Activated B cell treated with CpG ODN at 0.5 μM for 24 hours (primary cell): ENCODE results near the gene ITGA2B. TPM values are rescaled to one million over a fixed set of nuclear protein-coding genes. Genes with fewer than 3 reads are reported as not detected.

Source experiments
- ATAC-seq: fragments of 200-7000 bp; cut with Tn5 transposase; one replicate; pipeline ENCODE4 v1.10.0; 2021; ENCODE audit warnings: low read depth, mild to moderate bottlenecking, moderate library complexity
- CTCF ChIA-PET: fragments of 350-600 bp; sonication (Branson Sonifier 250); formaldehyde crosslinking; loops from one replicate; lab custom pipeline; 2021; ENCODE audit warnings: antibody characterized with exemption; lab: Charles Lee
- POLR2A ChIA-PET: fragments of 350-600 bp; sonication (Branson Sonifier 250); formaldehyde crosslinking; loops from one replicate; lab custom pipeline; 2021; ENCODE audit warnings: antibody characterized with exemption; lab: Charles Lee
- DNase-seq: peaks from one replicate; pipeline ENCODE4 v3.0.0; 2022
- H3K27ac Mint-ChIP-seq: one replicate; pipeline ENCODE4 v1.8.0; 2020; ENCODE audit warnings: mixed read lengths
- H3K27me3 Mint-ChIP-seq: one replicate; pipeline ENCODE4 v1.8.0; 2021; ENCODE audit warnings: mixed read lengths
- H3K36me3 Mint-ChIP-seq: one replicate; pipeline ENCODE4 v1.8.0; 2021; ENCODE audit warnings: low read depth, mixed read lengths
- H3K4me1 Mint-ChIP-seq: one replicate; pipeline ENCODE4 v1.8.0; 2021; ENCODE audit warnings: mixed read lengths
- H3K4me3 Mint-ChIP-seq: one replicate; pipeline ENCODE4 v1.8.0; 2020; ENCODE audit warnings: mild to moderate bottlenecking, mixed read lengths
- H3K9me3 Mint-ChIP-seq: one replicate; pipeline ENCODE4 v1.8.0; 2020; ENCODE audit warnings: mixed read lengths
- CTCF ChIP-seq: fragments of 200-600 bp; IDR thresholded peaks from one replicate; pipeline ENCODE4 v1.8.0; 2022; ENCODE audit warnings: antibody characterized with exemption, mild to moderate bottlenecking
- intact Hi-C: fragments of 100-400 bp; cut with micrococcal nuclease; formaldehyde crosslinking; loops from one replicate; pipeline ENCODE4 v1.15.1; 2024
- total RNA-seq: library from RNA; stranded (reverse); gene quantifications from 2 replicates; pipeline ENCODE4 v1.2.3, GENCODE V29; 2022

Gene ITGA2B
- total RNA-seq, 1 donor from 2014 or later, result not detected

- DNase-seq (peak; percentile 76), ATAC-seq (peak; percentile 65)
- H3K27ac Mint-ChIP-seq, result no peak overlapping the region
- H3K4me1 Mint-ChIP-seq, result peaks cover 21% of the 10 kb centered on the region
- no peak for TF ChIP-seq CTCF
- intact Hi-C loops, result loop anchor here (1.0 to 5.0 kb wide), 4 partner anchors 10 to 214 kb away; partner anchors contain the start of genes GRN and HROB
- H3K27me3 Mint-ChIP-seq, result no peaks in the 10 kb centered on the region
- CTCF ChIA-PET, result interaction anchor here (0.7 to 12.4 kb wide), 17 partner anchors 8 to 231 kb away, joined by 3 to 108 read pairs (median 4); partner anchors contain the start of genes FAM171A2, GRN, HDAC5 and SLC25A39
- no peaks in the 10 kb centered on the region for H3K9me3 Mint-ChIP-seq
- peak overlapping the region; percentile 81 for H3K4me3 Mint-ChIP-seq
- peaks cover 30% of the 10 kb centered on the region for H3K36me3 Mint-ChIP-seq
- POLR2A ChIA-PET, result interaction anchor here (0.5 to 2.8 kb wide), 12 partner anchors 9 to 371 kb away, joined by 3 to 25 read pairs (median 6); partner anchors contain the start of genes ATXN7L3, TMUB2 and UBTF
These were observed 34.6 kb downstream of the ITGA2B start for GRCh38 chr17:44354582-44355561.

- no peaks in the 10 kb centered on the region for H3K9me3 Mint-ChIP-seq
- intact Hi-C loops, result loop anchor here (1.0 to 5.0 kb wide), 4 partner anchors 9 to 213 kb away; partner anchors contain the start of genes GRN and HROB
- H3K4me3 Mint-ChIP-seq, result peak overlapping the region; percentile 46
- no peaks in the 10 kb centered on the region for H3K27me3 Mint-ChIP-seq
- no peak for DNase-seq
- POLR2A ChIA-PET, result interaction anchor here (0.8 to 2.8 kb wide), 13 partner anchors 8 to 370 kb away, joined by 3 to 25 read pairs (median 5); partner anchors contain the start of genes ATXN7L3, TMUB2 and UBTF
- ATAC-seq, result peak; percentile 4
- H3K36me3 Mint-ChIP-seq, result peaks cover 37% of the 10 kb centered on the region
- TF ChIP-seq CTCF, result no peak
- no peak overlapping the region for H3K27ac Mint-ChIP-seq
- CTCF ChIA-PET, result interaction anchor here (0.7 to 12.4 kb wide), 18 partner anchors 8 to 230 kb away, joined by 3 to 108 read pairs (median 4); partner anchors contain the start of genes FAM171A2, GRN, HDAC5 and SLC25A39
- peaks cover 26% of the 10 kb centered on the region for H3K4me1 Mint-ChIP-seq
These were observed 35.6 kb downstream of the ITGA2B start for GRCh38 chr17:44353672-44354331.

GRCh38 chr17:44352828-44353671, 36.4 kb downstream of the ITGA2B start:
- CTCF ChIA-PET, result interaction anchor here (1.2 to 12.4 kb wide), 5 partner anchors 12 to 150 kb away, joined by 4 to 108 read pairs (median 5); no protein-coding TSS in a partner anchor
- no peak for DNase-seq
- intact Hi-C loops, result loop anchor here (5.0 kb wide), 1 partner anchor 36 kb away; no protein-coding TSS in a partner anchor
- peaks cover 32% of the 10 kb centered on the region for H3K4me1 Mint-ChIP-seq
- peak overlapping the region; percentile 33 for H3K4me3 Mint-ChIP-seq
- ATAC-seq, result no peak
- H3K27me3 Mint-ChIP-seq, result no peaks in the 10 kb centered on the region
- H3K36me3 Mint-ChIP-seq, result peaks cover 40% of the 10 kb centered on the region
- no peak for TF ChIP-seq CTCF
- no peaks in the 10 kb centered on the region for H3K9me3 Mint-ChIP-seq
- no peak overlapping the region for H3K27ac Mint-ChIP-seq
- POLR2A ChIA-PET, result interaction anchor here (0.8 to 2.8 kb wide), 10 partner anchors 10 to 166 kb away, joined by 3 to 25 read pairs (median 6); partner anchors contain the start of genes ATXN7L3, TMUB2 and UBTF

GRCh38 chr17:44351961-44352827, 37.3 kb downstream of the ITGA2B start:
- H3K9me3 Mint-ChIP-seq, result no peaks in the 10 kb centered on the region
- H3K4me3 Mint-ChIP-seq, result no peak overlapping the region
- POLR2A ChIA-PET, result interaction anchor here (0.6 to 8.7 kb wide), 6 partner anchors 11 to 1038 kb away, joined by 3 to 241 read pairs (median 6); partner anchors contain the start of genes FAM171A2, SLC25A39 and UBTF
- ATAC-seq (no peak), DNase-seq (no peak)
- no peak for TF ChIP-seq CTCF
- H3K36me3 Mint-ChIP-seq, result peaks cover 40% of the 10 kb centered on the region
- peaks cover 40% of the 10 kb centered on the region for H3K4me1 Mint-ChIP-seq
- CTCF ChIA-PET, result interaction anchor here (0.9 to 12.4 kb wide), 4 partner anchors 21 to 211 kb away, joined by 3 to 108 read pairs (median 6); no protein-coding TSS in a partner anchor
- intact Hi-C loops, result loop anchor here (2.0 to 5.0 kb wide), 2 partner anchors 35 to 407 kb away; no protein-coding TSS in a partner anchor
- no peaks in the 10 kb centered on the region for H3K27me3 Mint-ChIP-seq
- H3K27ac Mint-ChIP-seq, result no peak overlapping the region
